ENCODE data around the gene NRG4. TPM values are rescaled to one million over a fixed set of nuclear protein-coding genes. Genes with fewer than 3 reads are reported as not detected.
A peak's percentile ranks its signal among the peaks of the same experiment; 100 is the strongest.
"Not testable (repeated sequence)": the region's sequence is repeated elsewhere in the genome, so short reads cannot be mapped to it uniquely, and the experiment has no call there.

Gene NRG4
- total RNA-seq, 1 donor from 2014 or later = 0.18 TPM

DNA sequence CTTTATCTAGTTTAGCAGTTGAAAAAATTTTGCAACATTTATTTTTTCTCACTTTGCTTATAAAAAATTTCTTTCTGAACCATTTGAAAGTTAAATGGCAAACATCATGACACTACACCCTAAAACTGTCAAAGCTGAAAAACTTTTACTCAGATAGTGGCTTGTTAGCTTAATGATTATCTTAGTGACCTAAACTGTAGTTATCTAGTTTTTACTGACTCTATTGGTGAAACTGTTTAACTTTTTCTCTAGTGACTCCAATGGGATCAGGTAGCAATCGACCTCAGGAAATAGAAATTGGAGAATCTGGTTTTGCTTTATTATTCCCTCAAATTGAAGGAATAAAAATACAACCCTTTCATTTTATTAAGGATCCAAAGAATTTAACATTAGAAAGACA lies 95.2 kb downstream of the NRG4 start:
- H3K4me1 ChIP-seq (ENCODE audit: insufficient read depth, low read length) = peaks cover 1% of the 10 kb centered on the region
- TF ChIP-seq, protein P1, sequence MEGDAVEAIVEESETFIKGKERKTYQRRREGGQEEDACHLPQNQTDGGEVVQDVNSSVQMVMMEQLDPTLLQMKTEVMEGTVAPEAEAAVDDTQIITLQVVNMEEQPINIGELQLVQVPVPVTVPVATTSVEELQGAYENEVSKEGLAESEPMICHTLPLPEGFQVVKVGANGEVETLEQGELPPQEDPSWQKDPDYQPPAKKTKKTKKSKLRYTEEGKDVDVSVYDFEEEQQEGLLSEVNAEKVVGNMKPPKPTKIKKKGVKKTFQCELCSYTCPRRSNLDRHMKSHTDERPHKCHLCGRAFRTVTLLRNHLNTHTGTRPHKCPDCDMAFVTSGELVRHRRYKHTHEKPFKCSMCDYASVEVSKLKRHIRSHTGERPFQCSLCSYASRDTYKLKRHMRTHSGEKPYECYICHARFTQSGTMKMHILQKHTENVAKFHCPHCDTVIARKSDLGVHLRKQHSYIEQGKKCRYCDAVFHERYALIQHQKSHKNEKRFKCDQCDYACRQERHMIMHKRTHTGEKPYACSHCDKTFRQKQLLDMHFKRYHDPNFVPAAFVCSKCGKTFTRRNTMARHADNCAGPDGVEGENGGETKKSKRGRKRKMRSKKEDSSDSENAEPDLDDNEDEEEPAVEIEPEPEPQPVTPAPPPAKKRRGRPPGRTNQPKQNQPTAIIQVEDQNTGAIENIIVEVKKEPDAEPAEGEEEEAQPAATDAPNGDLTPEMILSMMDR (IDR thresholded peaks at IDR 0.05; ENCODE audit: insufficient read depth, low read depth, low read length) = no peak
- TF ChIP-seq EZH2 (IDR thresholded peaks at IDR 0.05; ENCODE audit: insufficient read depth, low read length) = no peak
- Mint-ChIP-seq H3K4me3 (ENCODE audit: unreplicated experiment) (no peak overlapping the region), H3K4me1 (ENCODE audit: low read depth, unreplicated experiment) (peaks cover under 1% of the 10 kb centered on the region), H3K36me3 (ENCODE audit: low read depth, unreplicated experiment) (peaks cover 23% of the 10 kb centered on the region), H3K9me3 (ENCODE audit: unreplicated experiment) (peaks cover 4% of the 10 kb centered on the region), H3K27ac (ENCODE audit: unreplicated experiment) (no peak overlapping the region), H3K27me3 (ENCODE audit: low read depth, unreplicated experiment) (no peaks in the 10 kb centered on the region)
- no peak for FAIRE-seq
- H3K4me3 ChIP-seq (ENCODE audit: insufficient read depth, low read depth, low read length) = no peak overlapping the region
- H3K9me3 ChIP-seq (ENCODE audit: insufficient read depth, low read depth, low read length) = no peaks in the 10 kb centered on the region
- H3K27me3 ChIP-seq (ENCODE audit: insufficient read depth, low read length) = no peaks in the 10 kb centered on the region
- no peak for DNase-seq (ENCODE audit: low read depth)
- peaks cover 65% of the 10 kb centered on the region for H4K20me1 ChIP-seq (ENCODE audit: insufficient read depth, low read length)
- no peak overlapping the region for H3K4me2 ChIP-seq (ENCODE audit: low read length)
- peaks cover 26% of the 10 kb centered on the region for H3K36me3 ChIP-seq (ENCODE audit: insufficient read depth, low read length)
- peaks cover 53% of the 10 kb centered on the region for H3K79me2 ChIP-seq (ENCODE audit: insufficient read depth, low read length)
- no peak overlapping the region for H3K27ac ChIP-seq (ENCODE audit: low read depth, low read length)
- no peak overlapping the region for H3K9ac ChIP-seq (ENCODE audit: low read length)
- no peak overlapping the region for H2AFZ ChIP-seq (ENCODE audit: low read depth, low read length)

DNA sequence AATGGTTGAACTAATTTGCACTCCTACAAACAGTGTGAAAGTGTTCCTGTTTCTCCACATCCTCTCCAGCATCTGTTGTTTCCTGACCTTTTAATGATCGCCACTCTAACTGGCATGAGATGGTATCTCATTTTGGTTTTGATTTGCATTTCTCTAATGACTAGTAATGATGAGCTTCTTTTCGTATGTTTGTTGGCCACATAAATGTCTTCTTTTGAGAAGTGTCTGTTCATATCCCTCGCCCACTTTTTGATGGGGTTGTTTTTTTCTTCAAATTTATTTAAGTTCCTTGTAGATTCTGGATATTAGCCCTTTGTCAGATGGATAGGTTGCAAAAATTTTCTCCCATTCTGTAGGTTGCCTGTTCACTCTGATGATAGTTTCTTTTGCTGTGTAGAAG lies 101.9 kb downstream of the NRG4 start:
- not testable (repeated sequence) for H3K27me3 Mint-ChIP-seq (ENCODE audit: low read depth, unreplicated experiment); DNase-seq (ENCODE audit: low read depth)

GRCh38 chr15:75905231-75905630 lies 107.0 kb downstream of the NRG4 start:
- DNase-seq (ENCODE audit: low read depth) (no peak), FAIRE-seq (no peak)
- Histone ChIP-seq H3K4me1 (ENCODE audit: insufficient read depth, low read length) (peaks cover 13% of the 10 kb centered on the region), H3K9me3 (ENCODE audit: insufficient read depth, low read depth, low read length) (no peaks in the 10 kb centered on the region), H3K4me2 (ENCODE audit: low read length) (peak overlapping the region; percentile 99), H3K4me3 (ENCODE audit: insufficient read depth, low read depth, low read length) (peak overlapping the region; percentile 19), H3K27me3 (ENCODE audit: insufficient read depth, low read length) (no peaks in the 10 kb centered on the region), H3K79me2 (ENCODE audit: insufficient read depth, low read length) (peaks cover 64% of the 10 kb centered on the region), H3K27ac (ENCODE audit: low read depth, low read length) (no peak overlapping the region), H3K9ac (ENCODE audit: low read length) (no peak overlapping the region), H4K20me1 (ENCODE audit: insufficient read depth, low read length) (peaks cover 38% of the 10 kb centered on the region), H3K36me3 (ENCODE audit: insufficient read depth, low read length) (peaks cover 3% of the 10 kb centered on the region), H2AFZ (ENCODE audit: low read depth, low read length) (no peak overlapping the region)
- no peaks in the 10 kb centered on the region for H3K9me3 Mint-ChIP-seq (ENCODE audit: unreplicated experiment)
- peaks cover 21% of the 10 kb centered on the region for H3K36me3 Mint-ChIP-seq (ENCODE audit: low read depth, unreplicated experiment)
- H3K4me1 Mint-ChIP-seq (ENCODE audit: low read depth, unreplicated experiment) = peaks cover 32% of the 10 kb centered on the region
- H3K27me3 Mint-ChIP-seq (ENCODE audit: low read depth, unreplicated experiment) = no peaks in the 10 kb centered on the region
- H3K4me3 Mint-ChIP-seq (ENCODE audit: unreplicated experiment) = peak overlapping the region; percentile 99
- TF ChIP-seq, protein P1 (IDR thresholded peaks at IDR 0.05; ENCODE audit: insufficient read depth, low read depth, low read length) = no peak
- TF ChIP-seq EZH2 (IDR thresholded peaks at IDR 0.05; ENCODE audit: insufficient read depth, low read length) = no peak
- peak overlapping the region; percentile 95 for H3K27ac Mint-ChIP-seq (ENCODE audit: unreplicated experiment)

More for the DNA sequence above, 101.9 kb downstream of the NRG4 start:
- H3K4me3 ChIP-seq (ENCODE audit: insufficient read depth, low read depth, low read length); H3K4me2 ChIP-seq (ENCODE audit: low read length); H3K27ac ChIP-seq (ENCODE audit: low read depth, low read length); H2AFZ ChIP-seq (ENCODE audit: low read depth, low read length); H3K9ac ChIP-seq (ENCODE audit: low read length); H3K4me3 Mint-ChIP-seq (ENCODE audit: unreplicated experiment); FAIRE-seq; H3K9me3 ChIP-seq (ENCODE audit: insufficient read depth, low read depth, low read length); H3K4me1 ChIP-seq (ENCODE audit: insufficient read depth, low read length); H3K27ac Mint-ChIP-seq (ENCODE audit: unreplicated experiment); H3K27me3 ChIP-seq (ENCODE audit: insufficient read depth, low read length); H3K4me1 Mint-ChIP-seq (ENCODE audit: low read depth, unreplicated experiment): not testable (repeated sequence)
- peaks cover 17% of the 10 kb centered on the region for H3K36me3 ChIP-seq (ENCODE audit: insufficient read depth, low read length)
- peaks cover 86% of the 10 kb centered on the region for H3K79me2 ChIP-seq (ENCODE audit: insufficient read depth, low read length)
- H4K20me1 ChIP-seq (ENCODE audit: insufficient read depth, low read length) = peaks cover 58% of the 10 kb centered on the region
- H3K9me3 Mint-ChIP-seq (ENCODE audit: unreplicated experiment) = peaks cover 11% of the 10 kb centered on the region
- H3K36me3 Mint-ChIP-seq (ENCODE audit: low read depth, unreplicated experiment) = peaks cover 44% of the 10 kb centered on the region
